CD4-positive, alpha-beta T cell treated with Interleukin-21 for 1 hour (primary cell): ENCODE measurements around the gene GUCY1A2.
"Not testable (repeated sequence)": the region's sequence is repeated elsewhere in the genome, so short reads cannot be mapped to it uniquely, and the experiment has no call there.

ENCODE experiments used
- DNase-seq: peaks from one replicate; pipeline ENCODE4 v3.0.0-alpha.2; 2020

The GUCY1A2 gene

DNA sequence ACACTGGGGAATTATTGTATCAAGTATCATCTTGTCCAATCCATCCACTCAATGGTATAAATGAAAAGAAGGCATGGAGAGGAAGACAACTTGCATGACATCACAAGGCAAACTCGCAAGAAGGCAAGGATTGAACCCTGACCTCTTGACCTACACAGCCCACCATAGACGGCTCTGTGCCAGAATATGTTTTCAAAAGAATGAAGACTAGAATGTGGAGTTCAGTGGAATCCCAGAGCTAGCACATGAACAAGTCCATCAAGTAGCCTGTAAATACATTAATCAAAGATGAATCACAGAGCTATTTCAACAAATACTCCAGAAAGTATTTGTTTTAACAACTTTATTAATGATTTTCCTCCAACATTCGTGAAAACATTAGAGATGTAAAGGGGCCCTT is 189.7 kb downstream of the GUCY1A2 start:
- DNase-seq: no peak

DNA sequence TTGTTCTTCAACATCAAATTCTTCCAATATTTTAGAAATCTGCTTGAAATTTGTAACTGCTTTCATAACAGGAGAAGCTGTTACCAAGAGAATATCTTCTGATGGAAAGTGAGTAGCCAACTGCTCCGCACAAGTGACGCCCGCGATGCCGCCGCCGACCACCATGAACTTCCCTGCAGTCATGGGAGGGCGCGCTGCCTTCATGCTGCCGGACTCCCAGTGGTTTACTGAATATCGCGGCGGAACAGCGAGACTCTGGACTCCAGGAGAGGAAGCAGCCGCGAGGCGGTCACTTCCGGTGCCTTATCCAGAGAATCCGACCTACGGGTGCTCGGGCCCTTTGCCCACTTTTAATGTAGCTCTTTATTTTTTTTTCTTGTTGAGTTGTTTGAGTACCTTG is 190.6 kb downstream of the GUCY1A2 start:
- no peak for DNase-seq

DNA sequence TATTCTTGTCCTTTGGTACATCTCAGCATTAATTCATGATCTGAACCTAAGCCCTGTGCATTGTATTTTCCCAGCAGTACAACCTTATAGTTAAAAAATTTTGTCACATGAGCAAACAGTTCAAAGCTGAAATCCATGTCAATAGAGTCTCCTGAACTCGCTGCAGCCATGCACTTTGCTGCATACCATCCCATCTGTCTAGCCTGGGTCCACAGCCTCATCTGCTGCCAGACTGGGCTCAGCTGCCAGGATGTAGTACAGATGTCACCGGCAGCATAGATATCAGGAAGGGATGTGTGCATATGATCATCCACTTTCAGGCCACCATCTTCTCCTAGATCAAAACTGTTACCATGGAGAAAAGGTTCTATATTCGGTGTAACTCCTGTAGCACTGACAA is 191.7 kb downstream of the GUCY1A2 start:
- DNase-seq: not testable (repeated sequence)

DNA sequence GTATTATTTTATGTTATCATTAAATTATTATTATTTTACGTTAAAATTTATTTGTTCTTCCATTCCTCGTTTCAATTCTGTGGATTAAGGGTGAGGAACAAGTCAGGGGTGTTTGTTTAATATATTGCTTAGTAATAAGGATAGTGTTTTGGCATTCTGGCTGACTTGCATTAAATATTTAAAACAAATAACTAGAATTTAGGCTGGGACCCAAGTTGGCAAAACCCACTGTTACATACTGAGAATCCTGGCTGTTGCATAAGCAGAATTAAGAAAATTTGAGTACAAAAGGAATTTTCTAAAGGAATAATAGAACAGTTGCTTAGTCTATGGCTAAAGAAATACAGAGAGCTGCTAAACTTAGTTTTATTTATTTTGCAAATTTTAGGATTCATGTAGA is 196.4 kb downstream of the GUCY1A2 start:
- no peak for DNase-seq

DNA sequence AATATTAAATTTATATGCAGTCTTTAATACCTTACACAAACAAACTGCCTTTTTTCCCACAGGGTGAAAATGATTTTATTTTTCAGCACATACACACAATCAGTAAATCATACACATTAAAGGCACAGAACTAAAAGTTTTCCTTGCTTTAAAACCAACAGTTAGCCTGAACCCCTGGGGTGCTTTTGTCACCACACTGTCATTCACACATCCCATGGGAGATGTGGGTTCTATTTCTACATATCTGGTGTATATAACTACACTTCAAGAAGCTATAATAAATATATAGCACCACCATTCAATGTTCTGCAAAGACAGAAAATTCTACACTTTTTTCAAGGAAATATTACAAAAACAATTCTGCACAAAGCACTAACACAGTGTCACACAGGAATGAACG is 197.0 kb downstream of the GUCY1A2 start:
- DNase-seq: no peak

DNA sequence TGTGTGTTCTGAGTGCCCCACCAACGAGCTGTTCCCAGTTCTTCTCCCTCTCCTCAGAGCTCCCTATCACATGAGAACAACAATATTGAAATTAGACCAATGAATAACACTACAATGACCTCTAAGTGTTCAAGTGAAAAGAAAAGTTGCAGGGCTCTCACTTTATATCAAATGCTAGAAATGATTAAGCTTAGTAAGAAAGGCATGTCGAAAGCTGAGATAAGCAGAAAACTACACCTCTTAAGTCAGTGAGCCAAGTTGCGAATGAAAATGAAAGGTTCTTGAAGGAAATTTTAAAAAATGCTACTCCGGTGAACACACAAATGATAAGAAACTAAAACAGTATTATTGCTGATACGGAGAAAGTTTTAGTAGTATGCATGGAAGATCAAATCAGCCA is 199.8 kb downstream of the GUCY1A2 start:
- DNase-seq: no peak

DNA sequence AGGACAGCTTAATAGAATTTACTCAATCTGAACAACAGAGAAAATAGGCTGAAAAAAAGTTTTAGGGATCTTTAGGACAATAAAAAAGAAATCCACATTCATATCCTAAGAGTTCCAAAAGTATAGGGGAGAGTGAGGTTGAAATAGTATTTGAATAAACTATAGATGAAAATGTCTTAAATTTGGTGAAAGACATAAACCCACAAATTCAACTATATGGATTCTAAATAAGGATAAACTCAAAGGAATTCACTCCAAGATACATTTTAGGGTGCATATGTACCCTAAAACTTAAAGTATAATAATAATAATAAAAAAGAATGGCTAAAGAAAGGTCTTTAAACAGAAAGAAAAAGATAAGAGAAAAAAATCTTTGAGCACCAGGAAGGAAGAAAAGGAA is 203.1 kb downstream of the GUCY1A2 start:
- no peak for DNase-seq

DNA sequence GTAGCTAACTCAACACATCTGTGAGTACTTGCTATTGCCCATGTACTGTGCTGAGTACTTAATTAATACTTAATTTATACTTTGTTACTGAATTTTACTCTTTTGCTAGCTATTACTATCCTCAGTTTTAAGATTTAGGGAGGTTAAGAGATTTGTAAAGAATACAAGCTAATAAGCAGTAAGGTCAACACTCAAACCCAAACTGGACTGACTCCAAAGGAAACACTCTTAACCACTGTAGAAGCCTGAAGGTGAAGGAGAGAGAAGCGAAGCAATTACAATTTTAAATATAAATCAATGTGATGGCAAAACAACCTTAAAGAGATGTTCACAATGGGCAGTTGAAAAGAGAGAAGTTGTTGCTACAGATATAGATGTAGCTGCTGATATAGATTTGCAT is 204.5 kb downstream of the GUCY1A2 start:
- no peak for DNase-seq

DNA sequence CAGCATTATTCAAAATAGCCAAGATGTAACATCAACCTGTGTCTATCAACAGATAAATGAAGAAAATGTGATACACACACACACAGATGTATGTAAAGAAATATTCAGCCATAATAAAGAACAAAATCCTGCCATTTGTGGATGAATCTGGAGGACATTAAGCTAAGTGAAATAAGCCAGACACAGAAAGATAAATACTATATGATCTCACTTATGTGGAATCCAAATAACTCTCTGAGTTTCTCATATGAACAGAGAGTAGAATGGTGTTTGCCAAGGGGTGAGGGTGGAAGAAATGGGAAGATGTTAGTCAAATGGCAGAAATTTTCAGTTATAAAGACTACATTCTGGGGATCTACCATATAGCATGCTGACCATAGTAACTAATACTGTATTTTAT is 224.2 kb downstream of the GUCY1A2 start:
- DNase-seq: no peak

DNA sequence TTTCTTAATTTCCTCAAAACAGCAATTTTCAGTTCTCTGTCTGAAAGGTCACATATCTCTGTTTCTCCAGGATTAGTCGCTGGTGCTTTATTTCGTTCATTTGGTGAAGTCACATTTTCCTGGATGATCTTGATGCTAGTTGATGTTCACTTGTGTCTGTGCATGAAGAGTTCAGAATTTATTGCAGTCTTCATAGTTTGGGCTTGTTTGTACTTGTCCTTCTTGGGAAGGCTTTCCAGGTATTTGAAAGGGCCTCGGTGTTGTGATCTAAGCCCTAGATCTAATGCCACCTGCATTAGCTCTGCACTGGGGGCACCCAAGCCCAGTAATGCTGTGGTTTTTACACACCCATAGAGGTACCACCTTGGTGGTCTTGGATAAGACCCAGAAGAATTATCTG is 228.9 kb downstream of the GUCY1A2 start:
- no peak for DNase-seq

DNA sequence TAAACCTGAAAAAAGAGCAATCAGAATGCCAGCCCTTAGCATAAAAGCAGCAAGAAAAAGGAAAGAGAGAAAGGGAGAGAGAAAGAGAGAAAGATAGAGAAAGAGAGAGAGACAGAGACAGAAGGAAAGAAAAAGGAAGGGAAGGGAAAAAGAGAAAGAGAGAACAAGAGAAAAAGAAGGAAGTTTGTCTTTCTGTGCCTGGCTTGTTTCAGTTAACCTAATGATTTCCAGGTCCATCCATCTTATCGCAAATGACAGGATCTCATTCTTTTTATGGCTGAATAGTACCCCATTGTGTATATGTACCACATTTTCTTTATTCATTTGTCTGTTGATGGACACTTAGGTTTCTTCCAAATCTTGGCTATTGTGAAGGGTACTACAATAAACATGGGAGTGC is 230.8 kb downstream of the GUCY1A2 start:
- DNase-seq: no peak

DNA sequence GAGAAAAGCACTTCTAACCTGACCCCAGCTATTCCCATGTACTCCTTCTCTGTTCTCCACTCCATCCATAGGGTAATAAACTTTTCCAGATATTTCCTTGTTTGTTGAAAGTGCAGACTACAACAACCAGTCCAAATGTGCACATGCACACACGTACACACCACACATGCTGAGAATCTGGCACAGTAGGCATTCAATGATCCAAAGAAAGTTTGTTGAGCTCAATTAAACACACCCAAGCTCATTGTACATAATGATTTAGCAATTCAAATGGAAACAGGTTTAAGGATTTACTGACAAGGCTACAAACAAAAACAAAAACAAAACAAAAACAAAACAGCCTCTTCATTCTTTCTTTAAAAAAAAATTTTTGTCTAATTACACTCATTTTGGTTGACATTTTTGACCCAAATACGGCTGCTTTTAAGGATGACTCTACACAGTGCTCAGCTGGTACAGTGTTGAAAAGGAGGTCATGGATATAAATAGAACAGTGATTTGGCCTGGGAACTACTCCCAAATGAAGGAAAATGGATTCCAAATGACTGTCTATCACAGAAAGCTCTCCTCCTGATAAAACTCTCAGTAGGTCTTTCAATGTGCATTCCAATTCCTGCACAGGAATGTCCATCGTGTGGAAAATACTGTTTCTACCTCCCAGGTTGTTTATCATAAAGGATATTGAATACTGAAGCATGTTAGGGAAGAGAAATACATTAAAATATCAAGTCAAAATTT is 232.2 kb downstream of the GUCY1A2 start:
- no peak for DNase-seq

DNA sequence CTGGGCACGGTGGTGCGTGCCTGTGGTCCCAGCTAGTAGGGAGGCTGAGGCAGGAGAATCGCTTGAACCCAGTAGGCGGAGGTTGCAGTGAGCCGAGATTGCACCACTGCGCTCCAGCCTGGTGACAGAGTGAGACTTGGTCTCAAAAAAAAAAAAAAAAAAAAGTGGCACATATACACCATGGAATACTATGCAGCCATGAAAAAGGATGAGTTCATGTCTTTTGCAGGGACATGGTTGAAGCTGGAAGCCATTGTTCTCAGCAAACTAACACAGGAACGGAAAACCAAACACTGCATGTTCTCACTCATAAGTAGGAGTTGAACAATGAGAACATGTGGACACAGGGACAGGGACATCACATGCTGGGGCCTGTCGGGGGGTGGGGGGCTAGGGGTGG is 241.0 kb downstream of the GUCY1A2 start:
- not testable (repeated sequence) for DNase-seq

DNA sequence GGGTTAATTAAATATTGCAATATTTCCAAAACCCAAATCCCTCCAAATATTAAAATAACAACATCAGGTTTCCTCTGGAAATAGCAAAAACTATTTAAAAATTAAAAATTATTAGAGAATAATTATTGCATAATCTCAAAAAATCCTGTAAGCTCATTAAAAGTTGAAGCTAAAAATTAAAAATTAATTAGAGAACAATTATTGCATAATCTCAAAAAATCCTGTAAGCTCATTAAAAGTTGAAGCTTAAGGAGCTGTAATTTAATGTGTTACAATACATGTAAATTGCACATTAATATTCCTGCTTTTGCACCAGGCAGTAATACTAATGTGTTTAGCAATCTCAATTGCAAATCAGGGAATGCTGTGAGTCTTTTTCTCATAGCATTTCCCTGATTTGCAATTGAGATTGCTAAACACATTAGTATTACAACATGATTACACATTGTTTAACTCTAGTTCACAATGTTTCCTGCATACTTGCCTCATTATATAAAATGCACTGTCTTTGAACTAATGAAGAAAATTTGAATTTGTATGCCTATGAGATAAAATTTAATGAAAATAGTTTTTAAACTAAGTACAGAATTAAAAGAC is 247.7 kb downstream of the GUCY1A2 start:
- DNase-seq: no peak

DNA sequence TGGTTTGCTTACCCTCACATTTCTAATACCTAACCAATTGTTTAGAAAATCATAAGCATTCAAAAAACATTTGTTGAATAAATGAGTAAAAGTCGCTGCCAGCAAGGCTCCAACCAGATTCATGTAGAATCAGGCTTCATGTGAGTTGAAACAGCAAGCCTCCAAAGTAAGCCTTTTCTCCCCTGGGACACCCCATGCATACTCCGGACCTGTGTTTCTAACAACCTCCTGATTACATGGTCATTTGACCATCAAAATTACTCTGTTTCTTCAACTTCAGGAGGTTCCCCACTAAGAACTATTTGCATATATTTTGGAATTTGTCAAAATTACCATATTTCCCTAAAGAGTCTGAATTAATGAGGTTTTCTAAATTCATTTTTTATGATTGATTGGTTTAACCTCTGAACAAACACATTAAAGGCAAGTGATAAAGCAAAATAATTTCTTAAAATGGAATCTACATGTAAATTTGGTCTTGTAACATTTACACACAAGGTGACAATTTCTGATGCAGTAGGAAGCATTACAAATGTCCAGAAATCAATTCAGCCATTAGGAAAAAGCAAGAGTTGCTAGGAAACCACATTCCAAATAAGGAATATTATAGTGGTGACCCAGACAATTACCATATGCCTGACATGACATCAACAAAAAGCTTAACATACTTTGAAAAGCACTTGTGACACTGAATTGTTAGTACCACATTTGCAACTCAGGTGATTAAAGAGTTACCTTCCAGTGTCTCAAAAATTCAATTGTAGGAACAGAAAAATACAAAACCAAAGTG is 252.6 kb downstream of the GUCY1A2 start:
- no peak for DNase-seq

DNA sequence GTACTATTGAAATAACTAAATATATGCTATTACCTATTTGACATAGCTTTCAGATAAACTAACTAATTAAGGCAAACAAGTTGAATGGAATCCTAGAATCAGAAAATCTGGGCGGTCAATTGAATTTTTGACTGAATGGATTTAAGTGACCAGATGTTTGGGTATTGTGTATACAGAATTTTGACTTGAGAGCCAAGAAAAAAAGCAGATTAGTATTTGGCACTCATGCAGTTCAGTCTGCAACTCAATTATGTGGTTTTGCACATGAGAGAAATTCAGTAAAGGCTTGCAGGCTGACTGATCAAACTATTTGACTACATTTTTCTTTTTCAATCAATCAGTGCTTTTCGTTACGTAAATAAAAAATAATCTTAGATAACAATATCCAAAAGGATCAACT is 254.8 kb downstream of the GUCY1A2 start:
- DNase-seq: no peak

DNA sequence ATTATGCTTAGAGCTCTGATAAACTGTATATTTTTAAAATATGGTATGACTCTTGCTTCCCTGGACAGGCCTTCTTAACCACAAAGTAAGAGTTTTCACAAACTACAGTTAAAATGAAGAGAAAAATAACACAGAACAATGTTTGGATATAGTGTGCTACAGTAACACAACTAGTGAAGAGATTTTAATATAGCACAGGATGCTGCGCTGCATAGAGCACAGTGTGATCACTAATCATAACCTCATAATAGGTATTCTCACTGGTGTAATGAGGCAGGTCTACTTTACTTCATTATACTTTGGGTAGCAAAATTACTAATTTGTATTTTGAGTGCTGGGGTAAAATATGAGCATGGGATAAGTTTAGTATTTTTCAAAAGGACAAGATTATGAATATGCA is 256.5 kb downstream of the GUCY1A2 start:
- no peak for DNase-seq

DNA sequence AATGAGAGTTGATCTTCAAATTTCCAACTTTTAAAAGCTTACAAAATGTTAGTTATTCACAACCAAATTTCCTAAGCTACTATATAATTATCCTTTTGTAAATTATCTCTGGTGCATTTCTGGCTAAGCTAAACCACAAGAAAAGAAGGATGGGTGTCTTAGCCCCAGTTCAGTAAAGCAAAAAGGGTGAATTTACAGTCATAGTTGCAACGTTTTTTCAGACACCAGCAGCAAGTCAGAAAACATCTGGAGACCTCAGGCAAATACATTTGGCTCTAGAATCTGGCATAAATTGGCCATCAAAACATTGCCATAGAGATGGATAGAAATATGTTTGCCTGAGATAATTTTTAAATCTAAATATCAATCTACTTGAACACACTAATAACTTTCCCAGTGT is 257.0 kb downstream of the GUCY1A2 start:
- DNase-seq: no peak

DNA sequence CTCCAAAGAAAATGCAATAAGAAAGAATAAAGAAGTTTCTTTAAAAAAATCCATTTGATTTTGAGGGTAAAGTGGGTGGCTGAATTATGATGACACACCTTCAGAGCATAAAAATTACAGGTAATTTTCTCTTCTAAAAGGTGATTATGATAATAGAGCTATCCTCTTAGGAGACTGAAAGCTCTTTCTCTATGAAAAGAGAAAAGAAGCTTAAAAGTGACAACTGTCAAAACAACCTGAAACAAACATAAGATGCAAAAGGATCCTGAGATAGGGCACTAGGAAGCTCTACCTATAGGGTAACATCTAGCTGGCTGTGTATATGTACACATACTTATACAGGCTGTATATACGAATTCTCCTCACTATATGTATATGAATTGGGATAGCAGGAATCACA is 270.2 kb downstream of the GUCY1A2 start:
- no peak for DNase-seq

DNA sequence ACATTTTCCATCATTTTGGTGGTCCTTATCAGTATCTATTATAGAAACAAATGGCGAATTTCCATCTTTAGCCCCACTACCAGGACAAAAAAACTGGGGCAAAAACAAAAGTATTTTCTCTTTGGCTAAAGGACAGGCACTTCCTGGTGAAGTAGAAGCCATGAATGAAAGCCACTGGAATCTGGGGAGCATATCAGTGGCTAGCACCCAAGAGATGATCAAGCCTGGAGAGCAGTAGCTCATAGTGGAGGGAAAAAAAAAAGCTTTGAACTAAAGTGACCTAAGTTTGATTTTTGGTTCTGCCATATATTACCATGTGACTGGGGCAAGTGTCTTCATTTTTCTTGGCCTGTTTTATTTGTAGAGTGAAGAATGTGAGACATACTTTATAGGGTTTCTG is 272.3 kb downstream of the GUCY1A2 start:
- no peak for DNase-seq

DNA sequence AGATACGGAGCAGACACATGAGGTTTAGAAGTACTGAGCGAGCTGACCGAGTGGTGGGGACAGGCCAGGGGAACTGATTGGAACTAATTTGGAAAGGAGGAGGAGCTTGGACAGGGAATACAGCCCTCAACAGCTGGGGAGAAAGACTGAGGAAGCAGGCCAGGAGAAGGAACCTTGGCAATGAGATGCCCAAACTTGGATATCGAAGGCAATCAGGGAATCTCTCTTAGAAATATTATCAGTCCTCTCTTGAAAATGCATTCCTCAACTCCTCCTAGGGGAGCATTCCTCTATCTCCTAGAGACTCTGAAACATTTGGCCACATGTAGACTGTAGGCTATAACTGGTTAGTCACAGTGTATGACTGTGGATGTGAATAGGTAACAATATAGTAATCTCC is 284.6 kb downstream of the GUCY1A2 start:
- DNase-seq: no peak

DNA sequence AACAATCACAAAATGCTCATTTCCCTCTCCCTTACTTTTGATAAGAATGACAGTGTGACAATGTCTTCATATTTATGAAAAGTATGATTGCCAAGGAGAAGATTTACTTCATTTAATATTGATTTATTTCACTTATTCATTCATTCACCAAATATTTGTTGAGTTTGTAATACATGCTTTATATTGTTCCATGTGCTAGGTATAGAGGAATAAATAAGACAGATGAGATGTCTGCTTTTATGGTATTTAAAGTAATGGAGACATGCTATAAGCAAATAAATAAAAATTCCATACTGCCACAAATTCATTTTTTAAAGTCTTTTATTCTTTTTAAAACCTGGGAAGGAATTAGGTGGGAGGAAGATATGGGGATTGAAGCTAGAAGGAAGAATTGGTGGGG is 289.4 kb downstream of the GUCY1A2 start:
- no peak for DNase-seq

DNA sequence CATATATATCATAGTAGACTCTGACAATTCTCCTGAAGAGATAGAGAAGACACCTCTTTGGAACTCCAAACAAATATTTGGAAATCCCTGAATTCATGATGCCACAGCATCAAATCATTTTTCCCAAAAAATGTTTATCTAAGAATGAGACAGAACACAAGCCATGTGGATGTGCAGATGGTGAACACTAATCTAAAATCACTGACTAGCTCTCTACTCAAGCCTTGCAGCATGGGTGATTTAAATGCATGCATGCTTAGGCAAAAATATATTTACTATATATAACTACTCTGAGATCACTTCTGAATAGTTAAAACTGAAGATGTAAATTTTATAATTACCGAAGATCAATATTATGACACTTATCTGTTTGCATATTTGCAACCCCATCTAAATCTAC is 289.9 kb downstream of the GUCY1A2 start:
- no peak for DNase-seq

DNA sequence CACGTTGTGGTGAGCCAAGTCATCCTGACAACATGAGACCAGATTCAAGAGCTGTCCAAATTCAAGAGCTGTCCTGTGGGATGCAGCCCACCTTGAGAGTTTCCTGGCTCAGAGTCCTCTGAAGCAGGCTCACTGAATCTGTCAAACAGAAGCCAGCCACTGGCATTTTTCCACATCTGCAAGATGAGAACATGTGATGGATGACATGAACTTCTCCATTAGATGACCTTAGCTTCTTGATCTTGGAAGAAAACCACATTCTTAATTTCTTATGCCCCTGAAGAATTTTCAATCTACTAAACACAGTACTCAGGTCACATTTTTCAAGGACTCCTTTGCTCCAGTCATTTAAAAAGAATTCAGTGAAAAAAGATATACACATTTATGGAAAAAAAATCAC is 291.0 kb downstream of the GUCY1A2 start:
- no peak for DNase-seq
